Eye (tissue), 1 donor: ENCODE measurements around the gene GOLGA1.
"Not testable (repeated sequence)": the region's sequence is repeated elsewhere in the genome, so short reads cannot be mapped to it uniquely, and the experiment has no call there.

Experiments
- DNase-seq: peaks from one replicate; pipeline ENCODE4 v3.0.0-alpha.2; 2015

Gene GOLGA1

GRCh38 chr9:124939944-124940343 lies 939 bp downstream of the GOLGA1 start:
- DNase-seq, result no peak

GRCh38 chr9:124934290-124934689 lies 6.6 kb downstream of the GOLGA1 start:
- DNase-seq, result no peak

GRCh38 chr9:124932333-124932732 lies 8.6 kb downstream of the GOLGA1 start:
- no peak for DNase-seq

- no peak for DNase-seq
Observed at GRCh38 chr9:124929464-124929863, 11.4 kb downstream of the GOLGA1 start.

- DNase-seq, result no peak
Observed at GRCh38 chr9:124928116-124928515, 12.8 kb downstream of the GOLGA1 start.

- DNase-seq, result not testable (repeated sequence)
Observed at GRCh38 chr9:124920394-124920793, 20.5 kb downstream of the GOLGA1 start.

- DNase-seq, result no peak
Observed at GRCh38 chr9:124914753-124915405, 26.0 kb downstream of the GOLGA1 start.

- no peak for DNase-seq
Observed at GRCh38 chr9:124913378-124913777, 27.5 kb downstream of the GOLGA1 start.

- no peak for DNase-seq
Observed at GRCh38 chr9:124911766-124912165, 29.1 kb downstream of the GOLGA1 start.

GRCh38 chr9:124908098-124908497 lies 32.8 kb downstream of the GOLGA1 start:
- DNase-seq, result no peak

GRCh38 chr9:124906966-124907365 lies 33.9 kb downstream of the GOLGA1 start:
- DNase-seq, result no peak

- no peak for DNase-seq
Observed at GRCh38 chr9:124899845-124900244, 41.0 kb downstream of the GOLGA1 start.

- no peak for DNase-seq
Observed at GRCh38 chr9:124897570-124898460, 43.1 kb downstream of the GOLGA1 start.

- peak; percentile 56 for DNase-seq
Observed at GRCh38 chr9:124894741-124895170, 46.1 kb downstream of the GOLGA1 start.

- DNase-seq, result no peak
Observed at GRCh38 chr9:124894035-124894740, 46.7 kb downstream of the GOLGA1 start.

GRCh38 chr9:124890179-124890578 lies 50.7 kb downstream of the GOLGA1 start:
- DNase-seq, result no peak

GRCh38 chr9:124889006-124889405 lies 51.9 kb downstream of the GOLGA1 start:
- no peak for DNase-seq

- DNase-seq, result no peak
Observed at GRCh38 chr9:124887832-124888231, 53.1 kb downstream of the GOLGA1 start.

- DNase-seq, result no peak
Observed at GRCh38 chr9:124886866-124887492, 53.9 kb downstream of the GOLGA1 start.

GRCh38 chr9:124886461-124886860 lies 54.4 kb downstream of the GOLGA1 start:
- no peak for DNase-seq

GRCh38 chr9:124885551-124885950 lies 55.3 kb downstream of the GOLGA1 start:
- DNase-seq, result no peak

- no peak for DNase-seq
Observed at GRCh38 chr9:124884376-124884775, 56.5 kb downstream of the GOLGA1 start.

- no peak for DNase-seq
Observed at GRCh38 chr9:124882231-124882630, 58.7 kb downstream of the GOLGA1 start.
